IPS DF 4.7 (cell line): ENCODE measurements around the gene SNX6.
"Not testable (repeated sequence)": the region's sequence is repeated elsewhere in the genome, so short reads cannot be mapped to it uniquely, and the experiment has no call there.

Source experiments
- DNase-seq: peaks from one replicate; pipeline ENCODE4 v3.0.0-alpha.2; 2013; ENCODE audit warnings: low spot score; ENCODE audit errors: extremely low read depth

The SNX6 gene

DNA sequence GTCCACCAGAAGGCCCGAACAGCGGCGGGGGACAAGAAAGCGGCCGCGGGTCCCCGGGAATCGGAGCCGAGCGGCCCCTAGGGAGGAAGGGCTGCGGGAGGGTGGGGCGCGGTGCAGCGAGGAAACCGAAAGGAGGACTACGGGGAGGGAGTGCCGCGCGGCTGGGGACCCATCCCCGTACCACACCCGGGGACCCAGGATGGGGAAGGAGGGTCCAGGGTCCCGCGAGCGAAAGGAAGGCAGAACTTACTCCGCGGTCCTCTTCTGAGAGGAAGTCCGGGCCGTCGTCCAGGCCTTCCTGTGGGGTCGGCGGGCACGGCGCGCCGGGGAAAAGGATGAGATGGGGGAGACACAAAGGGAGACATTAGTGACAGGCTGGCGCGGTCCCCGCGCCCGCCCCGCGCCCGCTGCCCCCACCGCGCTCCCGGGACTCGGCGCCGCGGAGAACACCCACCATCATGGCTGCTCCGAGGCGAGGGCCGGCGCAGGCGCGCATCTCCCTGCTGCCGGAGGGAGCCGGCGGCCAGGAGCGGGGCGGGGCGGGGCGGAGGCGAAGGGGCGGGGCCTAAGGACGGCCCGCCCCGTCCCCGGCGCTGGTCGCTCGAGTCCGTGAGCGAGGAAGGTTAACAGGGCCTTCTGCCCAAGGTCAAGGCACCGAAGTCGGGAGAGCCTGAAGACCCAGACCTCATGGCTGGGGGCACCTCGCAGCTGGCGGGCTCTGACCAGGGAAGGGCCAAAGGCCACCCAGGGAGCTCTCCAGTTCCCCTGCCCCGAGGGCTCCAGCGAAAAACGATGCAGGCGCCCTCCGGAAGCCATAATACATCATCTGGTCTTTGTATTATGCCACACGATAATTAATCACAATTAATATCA, at the start of gene SNX6:
SNX6 (minus strand) TSS at position 492 of the 873 bp plus-strand sequence; CDS start at position 460, 32 bp downstream.
- no peak for DNase-seq

DNA sequence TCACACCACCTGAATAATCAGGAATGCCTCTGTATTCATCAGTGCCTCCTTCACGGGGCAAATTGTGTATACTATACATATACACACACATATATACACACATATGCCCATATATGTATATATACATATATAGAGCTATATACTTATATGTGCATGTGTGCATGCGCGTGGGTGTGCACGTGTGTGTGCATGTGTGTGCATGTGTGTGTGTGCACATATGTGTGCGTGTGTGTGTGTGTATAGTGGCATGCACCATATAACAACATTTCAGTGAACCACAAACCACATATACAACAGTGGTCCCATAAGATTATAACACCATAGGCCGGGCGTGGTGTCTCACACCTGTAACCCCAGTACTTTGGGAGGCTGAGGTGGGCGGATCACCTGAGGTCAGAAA, 48.8 kb upstream of the SNX6 start:
- DNase-seq: no peak

GRCh38 chr14:34678306-34678705, 48.4 kb upstream of the SNX6 start:
- no peak for DNase-seq

DNA sequence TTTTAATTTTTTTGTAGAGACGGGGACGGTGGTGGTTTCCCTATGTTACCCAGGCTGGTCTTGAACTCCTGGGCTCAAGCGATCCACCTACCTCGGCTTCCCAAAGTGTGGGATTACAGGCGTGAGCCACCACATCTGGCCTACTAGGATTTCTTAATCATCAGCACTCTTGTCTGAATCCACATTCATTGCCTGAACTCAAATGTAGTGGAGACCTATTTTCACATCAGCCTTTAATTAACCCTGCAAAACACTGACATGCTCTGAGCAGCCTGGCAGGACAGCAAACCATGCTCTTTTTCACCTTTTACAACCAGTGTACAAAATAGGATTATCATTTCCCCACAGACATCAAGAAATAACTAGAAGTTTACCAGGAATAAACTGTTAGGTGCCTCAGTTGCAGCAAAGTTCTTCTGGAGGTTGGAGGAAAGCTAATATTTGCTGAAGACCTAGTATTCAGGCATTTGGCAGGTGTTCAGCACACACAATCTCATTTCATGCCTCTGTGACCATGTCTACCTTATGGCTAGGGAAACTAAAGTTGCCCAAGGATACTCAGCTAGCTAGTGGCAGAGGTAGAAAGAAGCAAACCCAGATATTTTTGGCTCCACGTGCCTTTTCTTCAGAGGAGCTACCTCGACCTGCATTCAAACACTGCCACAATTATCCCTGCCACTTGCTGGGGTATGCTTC, 46.7 kb upstream of the SNX6 start:
- DNase-seq: no peak

- DNase-seq: no peak
These were observed 43.8 kb upstream of the SNX6 start for GRCh38 chr14:34673702-34674101.

GRCh38 chr14:34671716-34672115, 41.8 kb upstream of the SNX6 start:
- no peak for DNase-seq

DNA sequence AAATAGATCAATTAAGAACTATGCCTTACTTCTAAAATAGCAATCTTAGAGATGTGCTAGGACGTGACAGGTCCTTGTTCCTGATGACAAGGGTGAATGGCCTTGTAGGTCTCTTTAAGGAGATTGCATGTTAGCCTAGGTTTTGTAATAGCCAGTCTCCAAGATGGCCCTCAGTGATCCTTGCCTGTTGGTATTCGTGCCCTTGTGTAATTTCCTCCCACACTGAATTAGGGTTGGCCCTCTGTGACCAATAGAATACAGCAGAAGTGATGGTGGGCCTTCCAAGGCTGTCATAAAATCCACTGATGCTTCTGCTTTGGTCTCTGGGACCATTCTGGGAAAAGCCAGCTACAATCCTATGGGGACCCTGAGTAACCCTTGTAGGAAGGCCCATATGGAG, 38.2 kb upstream of the SNX6 start:
- DNase-seq: no peak

GRCh38 chr14:34667007-34667406, 37.1 kb upstream of the SNX6 start:
- no peak for DNase-seq

GRCh38 chr14:34665785-34666435, 36.0 kb upstream of the SNX6 start:
- no peak for DNase-seq

GRCh38 chr14:34662561-34663088, 32.7 kb upstream of the SNX6 start:
- no peak for DNase-seq

GRCh38 chr14:34660796-34661195, 30.8 kb upstream of the SNX6 start:
- DNase-seq: no peak

- no peak for DNase-seq
These were observed 26.0 kb upstream of the SNX6 start for GRCh38 chr14:34655959-34656358.

DNA sequence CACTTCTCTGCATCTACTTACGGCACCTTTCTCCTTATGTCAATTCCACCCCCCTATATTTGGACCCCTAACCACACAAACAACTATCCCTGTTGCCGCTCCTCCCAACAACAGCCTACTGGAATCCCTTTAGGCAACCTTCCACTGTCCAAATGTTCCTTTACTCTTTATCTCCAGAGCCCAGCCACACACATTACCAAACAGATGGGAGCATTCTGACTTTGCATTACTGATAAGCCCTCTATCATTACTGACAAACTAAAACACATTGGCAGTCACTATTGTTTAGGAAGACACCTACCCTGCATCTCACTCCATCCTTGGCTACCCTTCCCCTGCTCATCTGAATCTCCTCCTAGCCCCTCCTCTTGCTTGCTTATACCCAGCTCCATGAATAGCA, 23.1 kb upstream of the SNX6 start:
- DNase-seq: not testable (repeated sequence)

DNA sequence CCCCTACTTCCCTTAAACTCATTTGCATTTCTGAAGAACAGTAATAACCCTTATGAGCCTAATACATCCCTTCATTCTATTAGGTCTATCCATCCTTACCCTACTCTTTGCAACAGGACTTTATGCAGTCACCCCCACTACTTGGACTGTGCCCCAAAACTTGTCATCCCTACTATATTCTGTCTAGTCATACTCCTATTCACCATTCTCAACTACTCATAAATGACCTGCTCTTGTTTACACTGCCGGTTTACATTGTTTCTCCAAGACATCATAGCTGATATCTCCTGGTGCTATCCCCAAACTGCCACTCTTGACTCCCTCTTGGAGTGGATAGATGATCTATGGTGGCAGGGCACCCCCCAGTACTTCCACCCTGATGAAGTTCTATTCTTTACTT, 22.4 kb upstream of the SNX6 start:
- not testable (repeated sequence) for DNase-seq

- no peak for DNase-seq
These were observed 21.0 kb upstream of the SNX6 start for GRCh38 chr14:34650786-34651584.

DNA sequence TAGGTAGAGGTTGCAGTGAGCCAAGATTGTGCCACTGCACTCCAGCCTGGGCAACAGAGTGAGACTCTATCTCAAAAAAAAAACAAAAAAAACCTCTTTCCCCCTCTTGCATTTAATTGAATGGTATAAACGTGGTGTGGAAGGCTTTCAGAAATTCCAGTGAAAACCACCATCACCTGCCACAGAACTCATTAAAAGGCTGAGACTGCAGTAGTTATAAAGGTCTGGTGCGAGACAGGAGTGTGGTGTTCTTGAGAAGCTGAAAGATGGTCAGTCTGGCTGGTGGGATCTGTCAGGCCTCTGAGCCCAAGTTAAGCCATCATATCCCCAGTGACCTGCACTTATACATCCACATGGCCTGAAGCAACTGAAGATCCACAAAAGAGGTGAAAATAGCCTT, 20.1 kb upstream of the SNX6 start:
- not testable (repeated sequence) for DNase-seq

DNA sequence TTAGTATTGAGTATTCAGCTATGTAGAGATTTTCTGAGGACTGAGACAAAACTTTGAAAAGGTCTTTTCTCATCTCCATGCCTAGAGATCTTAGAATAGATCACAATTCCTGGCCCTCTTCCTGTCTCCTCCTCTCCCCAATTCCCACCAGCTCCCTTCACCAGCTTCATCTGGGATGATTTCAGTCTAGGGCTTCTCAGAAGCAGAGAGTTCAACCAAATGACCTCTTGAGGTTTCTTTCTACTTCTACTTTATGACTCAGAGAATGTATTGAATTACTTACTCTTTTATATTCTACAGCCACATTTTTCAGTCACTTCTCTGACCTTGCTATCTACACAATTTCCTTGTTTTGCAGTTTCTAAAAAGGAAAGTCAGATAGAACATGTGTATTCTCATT, 19.4 kb upstream of the SNX6 start:
- DNase-seq: no peak

DNA sequence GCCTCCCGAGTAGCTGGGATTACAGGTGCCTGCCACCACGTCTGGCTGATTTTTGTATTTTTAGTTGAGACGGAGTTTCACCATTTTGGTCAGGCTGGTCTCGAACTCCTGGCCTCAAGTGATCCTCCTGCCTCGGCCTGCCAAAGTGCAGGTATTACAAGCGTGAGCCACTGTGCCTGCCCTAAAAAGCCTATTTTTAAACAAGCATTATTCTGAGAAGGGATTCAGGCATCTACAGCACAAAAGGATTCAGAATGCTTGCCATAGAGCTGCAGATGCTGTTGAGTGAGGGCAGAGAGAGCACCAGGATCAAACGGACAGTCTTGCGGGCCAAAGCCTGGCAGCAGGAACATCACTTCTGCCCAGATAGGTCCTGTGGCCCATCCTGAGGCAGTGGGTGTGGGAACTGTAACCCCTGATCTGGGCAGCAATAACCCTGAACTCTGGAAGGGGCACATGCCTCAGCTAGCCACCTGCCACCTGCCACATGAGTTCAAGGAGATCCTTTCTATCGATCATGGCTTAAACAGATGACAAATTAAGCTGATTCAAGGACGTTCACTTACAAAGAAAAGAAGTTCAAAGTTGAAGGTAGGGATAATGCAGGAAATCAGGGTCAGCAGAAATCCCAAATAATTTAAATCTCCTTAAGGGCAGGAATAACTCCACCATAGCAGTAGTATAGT, 16.8 kb upstream of the SNX6 start:
- DNase-seq: no peak

DNA sequence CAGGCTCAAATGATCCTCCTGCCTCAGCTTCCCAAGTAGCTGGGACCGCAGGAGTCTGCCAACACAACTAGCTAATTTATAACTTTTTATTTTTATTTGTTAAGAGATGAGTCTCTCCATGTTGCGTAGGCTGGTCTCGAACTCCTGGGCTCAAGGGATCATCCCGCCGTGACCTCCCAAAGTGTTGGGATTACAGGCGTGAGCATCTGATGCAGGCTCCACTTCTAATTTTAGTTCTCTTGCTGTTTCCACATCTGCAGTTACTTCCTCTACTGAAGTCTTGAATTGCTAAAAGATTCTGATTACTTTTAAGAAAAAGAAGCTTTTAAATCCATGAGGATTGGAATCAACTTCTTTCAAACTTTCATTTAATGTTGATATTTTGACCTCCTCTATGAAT, 13.4 kb upstream of the SNX6 start:
- no peak for DNase-seq

DNA sequence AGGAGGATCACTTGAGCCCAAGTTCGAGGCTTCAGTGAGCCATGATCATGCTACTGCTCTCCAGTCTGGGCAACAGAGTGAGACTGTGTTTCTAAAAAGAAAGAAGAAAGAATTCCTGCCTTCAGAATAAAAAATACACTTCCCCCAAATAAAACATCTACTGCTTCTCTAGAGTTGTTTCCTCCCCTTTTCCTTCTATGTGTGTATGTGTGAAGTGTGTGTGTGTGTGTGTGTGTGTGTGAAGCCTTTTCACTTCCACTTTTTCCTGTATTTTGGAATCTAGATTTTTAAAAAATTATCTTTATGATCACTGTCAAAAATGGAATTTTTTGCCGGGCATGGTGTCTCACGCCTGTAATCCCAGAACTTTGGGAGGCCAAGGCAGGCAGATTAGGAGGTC, 12.6 kb upstream of the SNX6 start:
- DNase-seq: no peak

DNA sequence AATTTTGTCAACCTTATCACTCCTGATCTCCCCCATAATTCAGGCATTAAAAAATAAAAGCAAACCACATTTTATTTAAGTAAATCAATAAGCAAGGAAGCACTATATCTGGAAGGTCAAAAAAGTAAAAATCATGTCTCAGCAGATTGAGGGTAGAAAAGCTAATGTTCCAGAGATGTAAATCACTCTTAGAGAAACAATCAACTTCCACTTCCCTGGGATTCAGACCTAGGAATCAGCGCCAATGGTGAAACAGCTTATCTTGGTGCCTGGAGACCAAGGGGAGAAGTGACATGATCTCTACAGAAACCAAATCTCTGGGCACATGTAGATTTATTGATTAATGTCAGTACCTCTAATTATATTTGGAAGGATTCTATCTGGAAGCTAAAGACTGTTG, 10.9 kb upstream of the SNX6 start:
- no peak for DNase-seq
